ENCODE results near the gene ELF3.

The ELF3 gene

GRCh38 chr1:202031796-202032195, 21.4 kb downstream of the ELF3 start:
- Histone ChIP-seq H3K36me3 (ENCODE audit: low read length) (no peaks in the 10 kb centered on the region), H2AFZ (ENCODE audit: low read depth, low read length, severe bottlenecking) (no peak overlapping the region), H3K9ac (ENCODE audit: low read length) (no peak overlapping the region), H3K4me2 (ENCODE audit: low read depth, low read length, poor library complexity, severe bottlenecking) (no peak overlapping the region), H3K4me3 (ENCODE audit: insufficient read depth, low read length, poor library complexity, severe bottlenecking) (no peak overlapping the region), H3K9me2 (replicated peaks; ENCODE audit: insufficient read depth, low read length) (no peaks in the 10 kb centered on the region), H3F3A (ENCODE audit: insufficient read depth) (no peaks in the 10 kb centered on the region), H3K27me3 (ENCODE audit: low read length) (no peaks in the 10 kb centered on the region), H3K27ac (ENCODE audit: low read depth, low read length) (no peak overlapping the region), H3K79me2 (ENCODE audit: insufficient read depth, low read length) (no peaks in the 10 kb centered on the region), H3K9me3 (ENCODE audit: insufficient read depth, low read length) (no peaks in the 10 kb centered on the region), H4K20me1 (ENCODE audit: low read depth, low read length) (no peaks in the 10 kb centered on the region)
- TF ChIP-seq CTCF (IDR thresholded peaks at IDR 0.05; ENCODE audit: insufficient read depth, low read length, poor library complexity, severe bottlenecking), result no peak
- TF ChIP-seq EZH2phosphoT487 (conservative IDR thresholded peaks at IDR 0.05; ENCODE audit: low read length), result no peak

GRCh38 chr1:202034149-202034682, 23.8 kb downstream of the ELF3 start:
- Histone ChIP-seq H3K79me2 (ENCODE audit: insufficient read depth, low read length) (no peaks in the 10 kb centered on the region), H3K9me2 (replicated peaks; ENCODE audit: insufficient read depth, low read length) (no peaks in the 10 kb centered on the region), H2AFZ (ENCODE audit: low read depth, low read length, severe bottlenecking) (no peak overlapping the region), H3K9me3 (ENCODE audit: insufficient read depth, low read length) (no peaks in the 10 kb centered on the region), H3K4me2 (ENCODE audit: low read depth, low read length, poor library complexity, severe bottlenecking) (no peak overlapping the region), H4K20me1 (ENCODE audit: low read depth, low read length) (no peaks in the 10 kb centered on the region), H3F3A (ENCODE audit: insufficient read depth) (no peaks in the 10 kb centered on the region), H3K9ac (ENCODE audit: low read length) (no peak overlapping the region), H3K36me3 (ENCODE audit: low read length) (no peaks in the 10 kb centered on the region), H3K27ac (ENCODE audit: low read depth, low read length) (no peak overlapping the region), H3K4me3 (ENCODE audit: insufficient read depth, low read length, poor library complexity, severe bottlenecking) (no peak overlapping the region), H3K27me3 (ENCODE audit: low read length) (no peaks in the 10 kb centered on the region)
- TF ChIP-seq CTCF (IDR thresholded peaks at IDR 0.05; ENCODE audit: insufficient read depth, low read length, poor library complexity, severe bottlenecking) (no peak), EZH2phosphoT487 (conservative IDR thresholded peaks at IDR 0.05; ENCODE audit: low read length) (no peak)

DNA sequence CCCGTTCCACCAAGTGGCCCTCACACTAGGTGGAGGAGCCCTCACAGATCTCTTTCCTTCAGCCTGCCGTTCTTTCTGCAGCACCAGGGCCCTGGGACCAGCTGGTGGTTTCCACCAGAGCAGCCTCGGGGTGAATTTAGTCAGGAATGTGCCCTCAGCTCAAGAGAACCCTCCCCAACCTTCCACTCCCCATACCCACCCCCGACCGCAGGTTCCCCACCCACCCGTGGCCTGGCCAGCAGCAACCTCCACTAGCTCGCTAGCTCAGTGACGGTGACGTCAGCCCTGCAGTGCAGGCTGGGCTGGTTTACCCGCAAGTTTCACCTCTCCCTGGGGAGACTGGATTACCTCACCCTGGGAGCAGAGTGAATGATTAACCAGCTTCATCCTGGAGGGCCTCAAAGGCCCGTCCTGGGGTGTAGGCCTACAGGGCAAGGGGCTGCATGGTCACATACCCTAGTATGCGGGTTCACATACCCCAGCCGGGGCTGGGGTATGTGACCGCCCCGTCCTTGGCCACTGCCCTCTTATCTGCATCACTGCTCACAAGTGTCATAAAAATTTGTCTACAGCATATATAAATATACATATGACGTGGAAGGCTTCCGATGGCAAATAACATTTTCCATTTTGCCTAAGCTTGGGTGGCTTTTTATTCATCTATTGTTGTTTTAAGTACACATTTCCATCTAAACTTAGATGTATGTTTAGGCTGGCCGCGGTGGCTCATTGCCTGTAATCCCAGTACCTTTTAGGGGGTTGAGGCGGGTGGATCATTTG, 24.5 kb downstream of the ELF3 start:
- no peak overlapping the region for H2AFZ ChIP-seq (ENCODE audit: low read depth, low read length, severe bottlenecking)
- H3K4me3 ChIP-seq (ENCODE audit: insufficient read depth, low read length, poor library complexity, severe bottlenecking), result no peak overlapping the region
- H3K27me3 ChIP-seq (ENCODE audit: low read length), result no peaks in the 10 kb centered on the region
- no peak overlapping the region for H3K4me2 ChIP-seq (ENCODE audit: low read depth, low read length, poor library complexity, severe bottlenecking)
- H3K36me3 ChIP-seq (ENCODE audit: low read length), result no peaks in the 10 kb centered on the region
- no peaks in the 10 kb centered on the region for H4K20me1 ChIP-seq (ENCODE audit: low read depth, low read length)
- no peaks in the 10 kb centered on the region for H3K79me2 ChIP-seq (ENCODE audit: insufficient read depth, low read length)
- H3K9me2 ChIP-seq (replicated peaks; ENCODE audit: insufficient read depth, low read length), result no peaks in the 10 kb centered on the region
- no peaks in the 10 kb centered on the region for H3F3A ChIP-seq (ENCODE audit: insufficient read depth)
- TF ChIP-seq CTCF (IDR thresholded peaks at IDR 0.05; ENCODE audit: insufficient read depth, low read length, poor library complexity, severe bottlenecking) (no peak), EZH2phosphoT487 (conservative IDR thresholded peaks at IDR 0.05; ENCODE audit: low read length) (no peak)
- no peak overlapping the region for H3K9ac ChIP-seq (ENCODE audit: low read length)
- no peak overlapping the region for H3K27ac ChIP-seq (ENCODE audit: low read depth, low read length)
- H3K9me3 ChIP-seq (ENCODE audit: insufficient read depth, low read length), result no peaks in the 10 kb centered on the region
